HepG2 (cell line): Measurements from ENCODE around the gene EXOSC7.

Experiments used
- CREM ChIP-seq, 2 experiments: sonication (generic) in 1 of 2; formaldehyde crosslinking in 1 of 2; IDR thresholded peaks; 2 replicates each; pipeline versions ENCODE4 v1.4.0 to v1.6.1; 2016 to 2020; ENCODE audit warnings: antibody characterized with exemption in 1 of 2, mild to moderate bottlenecking in 1 of 2, missing genetic modification reagents in 1 of 2
- CTCF ChIP-seq: sonication (generic); formaldehyde crosslinking; IDR thresholded peaks from 2 replicates; pipeline ENCODE4 v1.5.0; 2020; ENCODE audit warnings: mild to moderate bottlenecking, missing genetic modification reagents, moderate library complexity
- PRDM10 ChIP-seq: sonication (generic); formaldehyde crosslinking; IDR thresholded peaks from 2 replicates; pipeline ENCODE4 v1.4.0; 2020; ENCODE audit warnings: low read depth, missing genetic modification reagents
- ZNF644 ChIP-seq: IDR thresholded peaks from 2 replicates; pipeline ENCODE4 v1.6.1; 2016; ENCODE audit warnings: low read depth

GRCh38 chr3:44960387-44961026 is 15.5 kb upstream of the EXOSC7 start:
- TF ChIP-seq CTCF (CRISPR knock-in tag): no peak
- TF ChIP-seq PRDM10 (CRISPR knock-in tag): no peak
- no peak for TF ChIP-seq ZNF644 (CRISPR knock-in tag)
- TF ChIP-seq CREM (IDR thresholded peaks at IDR 0.05): no peak
- TF ChIP-seq CREM (CRISPR knock-in tag; IDR thresholded peaks at IDR 0.05): no peak
